Omental fat pad (tissue), 4 donors: ENCODE results near the gene TMEM252. TPM values are rescaled to one million over a fixed set of nuclear protein-coding genes. Genes with fewer than 3 reads are reported as not detected.

Experiments
- ATAC-seq: fragments of 150-250 bp; one replicate; pipeline ENCODE4 v1.9.1; 2016; ENCODE audit warnings: mild to moderate bottlenecking, moderate library complexity; ENCODE audit not compliant: low FRiP score
- DNase-seq: peaks from one replicate; pipeline ENCODE4 v3.0.0-alpha.2; 2019; ENCODE audit warnings: low spot score
- CTCF ChIP-seq, 3 donors: fragments of 450-650 bp; IDR thresholded peaks; one replicate each; pipeline ENCODE4 v1.5.1; 2016 to 2017; ENCODE audit warnings: antibody characterized with exemption in 3 of 3, mild to moderate bottlenecking in 3 of 3, moderate library complexity in 2 of 3
- total RNA-seq, 4 donors: library from RNA; depleted of rRNA; stranded (reverse); fragments of >200 nt; gene quantifications; one replicate each; pipeline ENCODE4 v1.1.0, GENCODE V29; 2016

Gene TMEM252
- total RNA-seq, 4 donors from 2014 or later: not detected

- TF ChIP-seq CTCF (IDR thresholded peaks at IDR 0.05): no peak
- ATAC-seq: no peak
These were observed 32.1 kb downstream of the TMEM252 start for GRCh38 chr9:68508547-68508946.

GRCh38 chr9:68507806-68508145 is 32.9 kb downstream of the TMEM252 start:
- DNase-seq: no peak
- no peak for ATAC-seq

More at GRCh38 chr9:68508547-68508946, 32.1 kb downstream of the TMEM252 start:
- DNase-seq: no peak

GRCh38 chr9:68507130-68507805 is 33.4 kb downstream of the TMEM252 start:
- ATAC-seq: no peak
- TF ChIP-seq CTCF (IDR thresholded peaks at IDR 0.05): no peak
- DNase-seq: no peak

More at GRCh38 chr9:68507806-68508145, 32.9 kb downstream of the TMEM252 start:
- TF ChIP-seq CTCF (IDR thresholded peaks at IDR 0.05): no peak

- ATAC-seq: no peak
- TF ChIP-seq CTCF (IDR thresholded peaks at IDR 0.05): no peak
- DNase-seq: no peak
These were observed 34.1 kb downstream of the TMEM252 start for GRCh38 chr9:68506551-68506950.

- DNase-seq (no peak), ATAC-seq (no peak)
These were observed 34.8 kb downstream of the TMEM252 start for GRCh38 chr9:68505681-68506409.

GRCh38 chr9:68502279-68502678 is 38.4 kb downstream of the TMEM252 start:
- ATAC-seq (no peak), DNase-seq (no peak)
- TF ChIP-seq CTCF (IDR thresholded peaks at IDR 0.05): no peak

More at GRCh38 chr9:68505681-68506409, 34.8 kb downstream of the TMEM252 start:
- TF ChIP-seq CTCF (IDR thresholded peaks at IDR 0.05): no peak
